Nephron (organoid): ENCODE data around the gene CORO7.
A peak's percentile ranks its signal among the peaks of the same experiment; 100 is the strongest.

Source experiments
- H3K27ac Mint-ChIP-seq, 3 experiments: 2 replicates each; pipeline ENCODE4 v1.8.0; 2020; ENCODE audit warnings: mixed read lengths in 3 of 3, mild to moderate bottlenecking in 2 of 3, moderate library complexity in 1 of 3
- H3K27me3 Mint-ChIP-seq: 2 replicates; pipeline ENCODE4 v1.8.0; 2021; ENCODE audit warnings: low read depth, mild to moderate bottlenecking, moderate library complexity, mixed read lengths
- H3K36me3 Mint-ChIP-seq: 2 replicates; pipeline ENCODE4 v1.8.0; 2020; ENCODE audit warnings: low read depth, mixed read lengths
- H3K4me1 Mint-ChIP-seq: 2 replicates; pipeline ENCODE4 v1.8.0; 2020; ENCODE audit warnings: mixed read lengths
- H3K4me3 Mint-ChIP-seq, 3 experiments: 2 replicates each; pipeline ENCODE4 v1.8.0; 2020; ENCODE audit warnings: mild to moderate bottlenecking in 3 of 3, mixed read lengths in 3 of 3, moderate library complexity in 2 of 3
- H3K9me3 Mint-ChIP-seq: 2 replicates; pipeline ENCODE4 v1.8.0; 2020; ENCODE audit warnings: mixed read lengths
- TF ChIP-seq, protein P1 (sequence below), 3 experiments: fragments of 200-600 bp; sonication (generic); IDR thresholded peaks; one replicate each; pipeline ENCODE4 v1.5.0; 2021; ENCODE audit warnings: antibody characterized with exemption in 3 of 3; ENCODE audit not compliant: unreplicated experiment in 3 of 3

CORO7 gene

GRCh38 chr16:4385066-4385788 is 31.2 kb downstream of the CORO7 start:
- no peaks in the 10 kb centered on the region for H3K9me3 Mint-ChIP-seq
- peaks cover 6% of the 10 kb centered on the region for H3K36me3 Mint-ChIP-seq
- no peak overlapping the region for H3K4me3 Mint-ChIP-seq
- H3K27me3 Mint-ChIP-seq: no peaks in the 10 kb centered on the region
- peak overlapping the region; percentile 60 to 73 (median 67) for H3K27ac Mint-ChIP-seq
- TF ChIP-seq, protein P1, sequence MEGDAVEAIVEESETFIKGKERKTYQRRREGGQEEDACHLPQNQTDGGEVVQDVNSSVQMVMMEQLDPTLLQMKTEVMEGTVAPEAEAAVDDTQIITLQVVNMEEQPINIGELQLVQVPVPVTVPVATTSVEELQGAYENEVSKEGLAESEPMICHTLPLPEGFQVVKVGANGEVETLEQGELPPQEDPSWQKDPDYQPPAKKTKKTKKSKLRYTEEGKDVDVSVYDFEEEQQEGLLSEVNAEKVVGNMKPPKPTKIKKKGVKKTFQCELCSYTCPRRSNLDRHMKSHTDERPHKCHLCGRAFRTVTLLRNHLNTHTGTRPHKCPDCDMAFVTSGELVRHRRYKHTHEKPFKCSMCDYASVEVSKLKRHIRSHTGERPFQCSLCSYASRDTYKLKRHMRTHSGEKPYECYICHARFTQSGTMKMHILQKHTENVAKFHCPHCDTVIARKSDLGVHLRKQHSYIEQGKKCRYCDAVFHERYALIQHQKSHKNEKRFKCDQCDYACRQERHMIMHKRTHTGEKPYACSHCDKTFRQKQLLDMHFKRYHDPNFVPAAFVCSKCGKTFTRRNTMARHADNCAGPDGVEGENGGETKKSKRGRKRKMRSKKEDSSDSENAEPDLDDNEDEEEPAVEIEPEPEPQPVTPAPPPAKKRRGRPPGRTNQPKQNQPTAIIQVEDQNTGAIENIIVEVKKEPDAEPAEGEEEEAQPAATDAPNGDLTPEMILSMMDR (IDR thresholded peaks at IDR 0.05; ENCODE audit: unreplicated experiment in 3 of 3): no peak
- peaks cover 33% of the 10 kb centered on the region for H3K4me1 Mint-ChIP-seq

GRCh38 chr16:4384509-4384942 is 31.9 kb downstream of the CORO7 start:
- no peaks in the 10 kb centered on the region for H3K9me3 Mint-ChIP-seq
- H3K27me3 Mint-ChIP-seq: no peaks in the 10 kb centered on the region
- H3K36me3 Mint-ChIP-seq: peaks cover 6% of the 10 kb centered on the region
- TF ChIP-seq, protein P1 (IDR thresholded peaks at IDR 0.05; ENCODE audit: unreplicated experiment in 3 of 3): no peak
- H3K4me3 Mint-ChIP-seq: no peak overlapping the region
- H3K4me1 Mint-ChIP-seq: peaks cover 29% of the 10 kb centered on the region
- H3K27ac Mint-ChIP-seq: peak overlapping the region in 2 of 3 experiments; percentile 60 to 73

DNA sequence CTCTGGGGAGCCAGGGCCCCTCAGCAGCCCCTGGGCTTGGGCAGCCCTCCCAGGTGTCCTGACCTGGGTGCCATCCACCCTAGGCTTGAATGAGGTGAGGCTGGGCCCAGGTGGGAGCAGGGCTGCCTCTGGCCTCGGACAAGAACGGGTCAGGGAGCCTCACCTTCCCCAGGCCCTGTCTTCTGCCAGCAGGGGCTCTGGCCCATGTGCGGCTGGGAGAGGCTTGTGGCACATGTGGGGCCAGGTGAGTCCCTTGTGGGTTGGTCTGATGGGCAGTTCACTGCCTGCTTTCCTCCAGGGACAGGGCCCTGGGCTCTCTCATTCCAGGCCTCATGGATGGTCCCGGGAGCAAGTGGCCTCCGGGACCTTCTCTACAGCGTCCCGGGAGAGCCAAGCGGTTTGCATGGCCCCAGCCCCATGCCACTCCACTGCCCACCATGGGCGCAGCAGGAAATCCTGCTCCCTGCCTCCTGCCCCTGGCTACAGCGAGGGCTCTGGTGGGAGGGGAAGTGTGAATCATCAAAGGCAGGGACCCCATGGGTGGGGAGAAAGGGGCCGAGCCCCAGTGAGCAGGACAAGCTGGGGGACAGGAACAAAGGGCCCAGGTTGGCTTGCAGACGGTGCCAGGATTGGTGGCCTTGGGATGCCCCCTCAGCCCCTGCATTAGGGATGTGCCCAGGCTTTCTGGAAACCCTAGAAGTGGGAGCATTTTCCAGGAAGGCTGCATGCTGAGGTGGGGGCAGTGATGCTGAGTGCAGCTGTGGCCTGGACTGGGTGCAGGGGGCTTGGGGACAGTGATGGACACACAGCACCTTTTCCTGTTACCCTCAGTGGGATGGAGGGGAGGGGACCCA is 32.6 kb downstream of the CORO7 start:
- Mint-ChIP-seq H3K9me3 (no peaks in the 10 kb centered on the region), H3K27ac (peak overlapping the region; percentile 28 to 91 (median 76)), H3K36me3 (peaks cover 6% of the 10 kb centered on the region), H3K27me3 (no peaks in the 10 kb centered on the region), H3K4me1 (peaks cover 27% of the 10 kb centered on the region), H3K4me3 (no peak overlapping the region)
- TF ChIP-seq, protein P1 (IDR thresholded peaks at IDR 0.05; ENCODE audit: unreplicated experiment in 3 of 3): no peak

- Mint-ChIP-seq H3K36me3 (peaks cover 6% of the 10 kb centered on the region), H3K27ac (peak overlapping the region; percentile 28 to 91 (median 76)), H3K27me3 (peaks cover 2% of the 10 kb centered on the region), H3K4me3 (no peak overlapping the region), H3K9me3 (no peaks in the 10 kb centered on the region), H3K4me1 (peaks cover 30% of the 10 kb centered on the region)
- TF ChIP-seq, protein P1 (IDR thresholded peaks at IDR 0.05; ENCODE audit: unreplicated experiment in 3 of 3): no peak
Measured at GRCh38 chr16:4382795-4383357, 33.5 kb downstream of the CORO7 start.

- peaks cover 37% of the 10 kb centered on the region for H3K4me1 Mint-ChIP-seq
- no peaks in the 10 kb centered on the region for H3K9me3 Mint-ChIP-seq
- H3K36me3 Mint-ChIP-seq: peaks cover 6% of the 10 kb centered on the region
- TF ChIP-seq, protein P1 (IDR thresholded peaks at IDR 0.05; ENCODE audit: unreplicated experiment in 3 of 3): no peak
- no peak overlapping the region for H3K27ac Mint-ChIP-seq
- H3K4me3 Mint-ChIP-seq: no peak overlapping the region
- peaks cover 3% of the 10 kb centered on the region for H3K27me3 Mint-ChIP-seq
Measured at GRCh38 chr16:4381935-4382794, 34.2 kb downstream of the CORO7 start.
